ENCODE results near the gene CALD1.

GRCh38 chr7:134897936-134898335, 118.5 kb downstream of the CALD1 start:
- TF ChIP-seq, protein P1, sequence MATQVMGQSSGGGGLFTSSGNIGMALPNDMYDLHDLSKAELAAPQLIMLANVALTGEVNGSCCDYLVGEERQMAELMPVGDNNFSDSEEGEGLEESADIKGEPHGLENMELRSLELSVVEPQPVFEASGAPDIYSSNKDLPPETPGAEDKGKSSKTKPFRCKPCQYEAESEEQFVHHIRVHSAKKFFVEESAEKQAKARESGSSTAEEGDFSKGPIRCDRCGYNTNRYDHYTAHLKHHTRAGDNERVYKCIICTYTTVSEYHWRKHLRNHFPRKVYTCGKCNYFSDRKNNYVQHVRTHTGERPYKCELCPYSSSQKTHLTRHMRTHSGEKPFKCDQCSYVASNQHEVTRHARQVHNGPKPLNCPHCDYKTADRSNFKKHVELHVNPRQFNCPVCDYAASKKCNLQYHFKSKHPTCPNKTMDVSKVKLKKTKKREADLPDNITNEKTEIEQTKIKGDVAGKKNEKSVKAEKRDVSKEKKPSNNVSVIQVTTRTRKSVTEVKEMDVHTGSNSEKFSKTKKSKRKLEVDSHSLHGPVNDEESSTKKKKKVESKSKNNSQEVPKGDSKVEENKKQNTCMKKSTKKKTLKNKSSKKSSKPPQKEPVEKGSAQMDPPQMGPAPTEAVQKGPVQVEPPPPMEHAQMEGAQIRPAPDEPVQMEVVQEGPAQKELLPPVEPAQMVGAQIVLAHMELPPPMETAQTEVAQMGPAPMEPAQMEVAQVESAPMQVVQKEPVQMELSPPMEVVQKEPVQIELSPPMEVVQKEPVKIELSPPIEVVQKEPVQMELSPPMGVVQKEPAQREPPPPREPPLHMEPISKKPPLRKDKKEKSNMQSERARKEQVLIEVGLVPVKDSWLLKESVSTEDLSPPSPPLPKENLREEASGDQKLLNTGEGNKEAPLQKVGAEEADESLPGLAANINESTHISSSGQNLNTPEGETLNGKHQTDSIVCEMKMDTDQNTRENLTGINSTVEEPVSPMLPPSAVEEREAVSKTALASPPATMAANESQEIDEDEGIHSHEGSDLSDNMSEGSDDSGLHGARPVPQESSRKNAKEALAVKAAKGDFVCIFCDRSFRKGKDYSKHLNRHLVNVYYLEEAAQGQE (IDR thresholded peaks at IDR 0.05; ENCODE audit: unreplicated experiment) = no peak
- TF ChIP-seq CTCF (conservative IDR thresholded peaks at IDR 0.05; ENCODE audit: low read depth in 2 of 2) (no peak), EZH2 (IDR thresholded peaks at IDR 0.05; ENCODE audit: low read depth, unreplicated experiment) (no peak)

All from GM23338 (cell line).